WI38 (cell line): ENCODE results near the gene TMCO4.

Source experiments
- H3K4me3 ChIP-seq: 2 replicates; pipeline ENCODE4 v1.5.1; 2011; ENCODE audit warnings: low read depth, mild to moderate bottlenecking, control low read depth, low read length
- CTCF ChIP-seq: IDR thresholded peaks from 2 replicates; pipeline ENCODE4 v1.5.1; 2012; ENCODE audit warnings: low read depth, mild to moderate bottlenecking, control low read depth, low read length

The TMCO4 gene

GRCh38 chr1:19744886-19745285 lies 54.8 kb downstream of the TMCO4 start:
- TF ChIP-seq CTCF, result no peak
- H3K4me3 ChIP-seq, result no peak overlapping the region

- no peak overlapping the region for H3K4me3 ChIP-seq
- no peak for TF ChIP-seq CTCF
These were observed 55.4 kb downstream of the TMCO4 start for GRCh38 chr1:19744335-19744743.

GRCh38 chr1:19743793-19744192 lies 55.9 kb downstream of the TMCO4 start:
- TF ChIP-seq CTCF, result no peak
- no peak overlapping the region for H3K4me3 ChIP-seq

- TF ChIP-seq CTCF, result no peak
- no peak overlapping the region for H3K4me3 ChIP-seq
These were observed 56.5 kb downstream of the TMCO4 start for GRCh38 chr1:19743180-19743579.

GRCh38 chr1:19739628-19740027 lies 60.1 kb downstream of the TMCO4 start:
- no peak overlapping the region for H3K4me3 ChIP-seq
- TF ChIP-seq CTCF, result no peak

- H3K4me3 ChIP-seq, result no peak overlapping the region
- no peak for TF ChIP-seq CTCF
These were observed 61.0 kb downstream of the TMCO4 start for GRCh38 chr1:19738669-19739068.

GRCh38 chr1:19738076-19738475 lies 61.6 kb downstream of the TMCO4 start:
- no peak for TF ChIP-seq CTCF
- H3K4me3 ChIP-seq, result no peak overlapping the region
